Thyroid gland (tissue), 4 donors: ENCODE results near the gene PDCL2. TPM values are rescaled to one million over a fixed set of nuclear protein-coding genes. Genes with fewer than 3 reads are reported as not detected.

Source experiments
- DNase-seq, 2 donors: peaks; one replicate each; pipeline ENCODE4 v3.0.0-alpha.2; 2019
- H3K27ac ChIP-seq, 3 donors: fragments of 200-600 bp; sonication (generic); 1 replicate in 2 of 3; 2 replicates in 1 of 3; pipeline ENCODE4 v1.5.1; 2016 to 2019; ENCODE audit warnings: mild to moderate bottlenecking in 1 of 3, moderate library complexity in 1 of 3
- H3K27me3 ChIP-seq: fragments of 200-600 bp; sonication (generic); one replicate; pipeline ENCODE4 v1.5.1; 2019
- H3K36me3 ChIP-seq, 2 donors: fragments of 200-600 bp; sonication (generic); one replicate each; pipeline ENCODE4 v1.5.1; 2016 to 2019
- H3K4me1 ChIP-seq, 2 donors: fragments of 200-600 bp; sonication (generic); one replicate each; pipeline ENCODE4 v1.5.1; 2017 to 2019
- H3K4me3 ChIP-seq, 3 donors: fragments of 200-600 bp; sonication (generic); replicated peaks in 1 of 3; 1 replicate in 2 of 3; 2 replicates in 1 of 3; pipeline ENCODE4 v1.5.1; 2016; ENCODE audit warnings: mild to moderate bottlenecking in 1 of 3
- H3K9me3 ChIP-seq: fragments of 200-600 bp; sonication (generic); one replicate; pipeline ENCODE4 v1.5.1; 2017
- CTCF ChIP-seq, 6 experiments: fragments of 200-600 bp in 3 of 6; fragments of 450-650 bp in 3 of 6; sonication (generic) in 3 of 6; IDR thresholded peaks; one replicate each; pipeline ENCODE4 v1.5.1; 2016 to 2019; ENCODE audit warnings: antibody characterized with exemption in 6 of 6, mild to moderate bottlenecking in 2 of 6, inconsistent platforms in 1 of 6, moderate library complexity in 1 of 6
- POLR2A ChIP-seq, 2 donors: fragments of 450-650 bp; IDR thresholded peaks; one replicate each; pipeline ENCODE4 v1.6.1; 2017; ENCODE audit warnings: antibody characterized with exemption in 2 of 2, mild to moderate bottlenecking in 2 of 2, moderate library complexity in 1 of 2
- WGBS, 2 donors: methylation state at CpG; one replicate each; pipeline ENCODE4 v1.1.5; 2017; 5-methylcytosine and 5-hydroxymethylcytosine counted together
- intact Hi-C: fragments of 100-400 bp; cut with DNase I; formaldehyde crosslinking; loops from one replicate; pipeline ENCODE4 v1.15.1; 2023
- total RNA-seq, 4 donors: library from RNA; depleted of rRNA; stranded (reverse); fragments of >200 nt; gene quantifications; one replicate each; pipeline ENCODE4 v1.2.3, GENCODE V29; 2016

Gene PDCL2
- total RNA-seq, 4 donors from 2014 or later: not detected

DNA sequence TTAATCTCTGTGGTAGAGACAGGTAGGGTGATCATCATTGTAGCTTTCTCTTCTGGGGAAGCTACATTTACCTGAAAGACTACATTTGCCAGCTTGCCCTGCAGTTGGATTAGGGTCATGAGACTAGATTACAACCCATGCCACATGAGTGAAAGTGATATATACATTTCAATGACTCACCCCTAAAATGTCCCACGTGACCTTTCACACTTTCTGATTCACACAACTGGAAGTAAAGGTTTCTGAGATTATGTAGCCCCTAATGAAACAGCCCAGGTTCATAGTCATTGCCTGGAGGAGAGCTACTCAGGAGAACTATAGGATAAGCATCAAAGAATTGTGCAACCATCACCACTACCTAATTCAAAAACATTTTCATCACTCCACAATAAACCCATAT is 17.8 kb downstream of the PDCL2 start:
- H3K27ac ChIP-seq: no peak overlapping the region
- no peak for DNase-seq
- 85 to 89% methylated on average over 1 of the region's 1 CpG for WGBS, 2 donors
- no peaks in the 10 kb centered on the region for H3K9me3 ChIP-seq
- no peak overlapping the region for H3K4me3 ChIP-seq
- intact Hi-C loops: no loop called here
- H3K27me3 ChIP-seq: no peaks in the 10 kb centered on the region
- no peaks in the 10 kb centered on the region for H3K36me3 ChIP-seq
- TF ChIP-seq POLR2A (IDR thresholded peaks at IDR 0.05): no peak
- TF ChIP-seq CTCF (IDR thresholded peaks at IDR 0.05): no peak
- no peaks in the 10 kb centered on the region for H3K4me1 ChIP-seq

DNA sequence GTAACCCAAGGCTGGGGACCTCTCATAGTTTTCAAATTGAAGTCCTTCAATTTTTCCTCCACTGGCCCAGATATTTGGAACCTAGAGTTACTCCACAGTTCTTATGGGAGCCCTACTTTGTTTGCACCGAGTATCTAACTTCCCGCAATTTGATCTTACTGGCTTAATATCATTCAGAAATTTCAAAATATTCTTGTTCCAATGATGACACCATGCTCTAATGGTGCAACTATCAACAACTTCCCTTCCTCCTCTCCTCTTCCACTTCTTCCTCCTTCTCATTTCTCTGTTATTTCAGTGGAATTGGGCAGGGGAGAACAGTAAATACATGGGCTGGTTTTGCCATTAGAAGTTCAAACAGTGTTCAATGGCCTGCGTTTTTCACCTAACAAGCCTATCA is 20.2 kb downstream of the PDCL2 start:
- H3K4me1 ChIP-seq: no peaks in the 10 kb centered on the region
- H3K4me3 ChIP-seq: no peak overlapping the region
- H3K36me3 ChIP-seq: no peaks in the 10 kb centered on the region
- H3K27me3 ChIP-seq: no peaks in the 10 kb centered on the region
- TF ChIP-seq POLR2A (IDR thresholded peaks at IDR 0.05): no peak
- TF ChIP-seq CTCF (IDR thresholded peaks at IDR 0.05): no peak
- WGBS, 2 donors: 87 to 89% methylated on average over 3 of the region's 3 CpGs
- DNase-seq: no peak
- H3K27ac ChIP-seq: no peak overlapping the region
- no peaks in the 10 kb centered on the region for H3K9me3 ChIP-seq
- intact Hi-C loops: no loop called here

DNA sequence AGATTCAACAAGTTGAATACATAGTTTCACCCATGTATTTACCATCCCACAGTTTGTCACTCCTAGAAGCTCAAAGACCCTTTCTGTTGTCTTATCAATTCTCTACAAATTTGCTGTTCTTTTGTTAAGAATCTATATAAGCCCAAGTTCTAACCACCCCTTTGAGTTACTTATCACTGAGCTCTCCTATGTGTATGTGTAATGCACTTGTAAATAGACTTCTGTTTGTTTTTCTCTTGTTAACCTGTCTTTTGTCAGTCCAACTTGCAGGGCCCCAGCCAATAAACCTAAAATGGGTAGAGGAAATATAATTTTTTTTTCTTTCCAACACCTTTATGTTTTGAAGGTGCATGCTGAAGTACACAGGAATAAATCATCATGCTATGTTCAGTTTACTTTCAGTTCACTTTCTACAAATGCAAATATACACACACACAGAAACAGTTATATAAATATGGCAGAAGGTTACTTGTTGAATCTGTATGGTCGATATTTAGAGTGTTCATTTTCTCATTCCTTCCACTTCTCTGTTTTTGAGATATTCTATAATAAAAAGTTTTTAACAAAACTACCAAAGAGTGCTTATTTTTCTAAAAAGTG is 23.0 kb downstream of the PDCL2 start:
- TF ChIP-seq CTCF (IDR thresholded peaks at IDR 0.05) (no peak), POLR2A (IDR thresholded peaks at IDR 0.05) (no peak)
- H3K9me3 ChIP-seq: no peaks in the 10 kb centered on the region
- no peaks in the 10 kb centered on the region for H3K4me1 ChIP-seq
- H3K27ac ChIP-seq: no peak overlapping the region
- no peaks in the 10 kb centered on the region for H3K36me3 ChIP-seq
- no peak for DNase-seq
- WGBS, 2 donors: 87 to 97% methylated on average over 1 of the region's 1 CpG
- intact Hi-C loops: no loop called here
- no peak overlapping the region for H3K4me3 ChIP-seq
- H3K27me3 ChIP-seq: no peaks in the 10 kb centered on the region

- Histone ChIP-seq H3K4me1 (no peaks in the 10 kb centered on the region), H3K9me3 (no peaks in the 10 kb centered on the region), H3K27ac (no peak overlapping the region), H3K4me3 (no peak overlapping the region), H3K27me3 (no peaks in the 10 kb centered on the region), H3K36me3 (no peaks in the 10 kb centered on the region)
- DNase-seq: no peak
- intact Hi-C loops: no loop called here
- WGBS, 2 donors: 99 to 100% methylated on average over 1 of the region's 1 CpG
- TF ChIP-seq CTCF (IDR thresholded peaks at IDR 0.05): no peak
- TF ChIP-seq POLR2A (IDR thresholded peaks at IDR 0.05): no peak
Measured at GRCh38 chr4:55561889-55562288, 30.2 kb downstream of the PDCL2 start.

GRCh38 chr4:55560096-55560495 is 31.9 kb downstream of the PDCL2 start:
- H3K27me3 ChIP-seq: no peaks in the 10 kb centered on the region
- WGBS, 2 donors: 93 to 94% methylated on average over 3 of the region's 3 CpGs
- no peaks in the 10 kb centered on the region for H3K4me1 ChIP-seq
- no peak for TF ChIP-seq CTCF (IDR thresholded peaks at IDR 0.05)
- no peak for TF ChIP-seq POLR2A (IDR thresholded peaks at IDR 0.05)
- no peak for DNase-seq
- H3K36me3 ChIP-seq: no peaks in the 10 kb centered on the region
- no peak overlapping the region for H3K4me3 ChIP-seq
- no peaks in the 10 kb centered on the region for H3K9me3 ChIP-seq
- intact Hi-C loops: no loop called here
- no peak overlapping the region for H3K27ac ChIP-seq
